Prostate gland (tissue), 2 donors: ENCODE data around the gene FAM53B.

Source experiments
- POLR2AphosphoS5 ChIP-seq: sonication (generic); formaldehyde crosslinking; IDR thresholded peaks from one replicate; pipeline ENCODE4 v1.6.1; 2017; ENCODE audit warnings: antibody characterized with exemption
- TF ChIP-seq, protein P1 (sequence below), 4 experiments: fragments of 200-600 bp in 2 of 4; fragments of 450-650 bp in 2 of 4; sonication (generic) in 2 of 4; IDR thresholded peaks; 1 replicate in 3 of 4; 2 replicates in 1 of 4; pipeline ENCODE4 v1.5.1; 2016 to 2019; ENCODE audit warnings: antibody characterized with exemption in 4 of 4, mild to moderate bottlenecking in 2 of 4, moderate library complexity in 2 of 4

DNA sequence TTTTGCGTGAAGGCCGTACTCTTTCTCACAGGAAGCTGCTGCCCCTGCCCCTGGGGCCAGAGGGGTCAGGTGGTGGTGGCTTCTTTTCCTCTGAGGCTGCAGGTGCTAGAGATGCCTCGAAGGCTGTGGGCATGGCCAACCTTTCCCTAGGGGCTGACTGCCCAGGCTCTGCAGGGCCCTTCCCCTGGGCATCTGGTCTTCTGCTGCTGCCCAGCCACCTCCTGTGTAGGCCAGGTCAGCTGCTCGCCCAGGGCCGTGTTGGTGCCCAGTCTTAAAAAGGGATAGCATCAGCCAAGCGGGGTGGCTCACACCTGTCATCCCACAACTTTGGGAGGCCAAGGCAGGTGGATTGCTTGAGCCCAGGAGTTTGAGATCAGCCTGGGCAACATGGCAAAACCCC is 114.3 kb downstream of the FAM53B start:
- TF ChIP-seq, protein P1, sequence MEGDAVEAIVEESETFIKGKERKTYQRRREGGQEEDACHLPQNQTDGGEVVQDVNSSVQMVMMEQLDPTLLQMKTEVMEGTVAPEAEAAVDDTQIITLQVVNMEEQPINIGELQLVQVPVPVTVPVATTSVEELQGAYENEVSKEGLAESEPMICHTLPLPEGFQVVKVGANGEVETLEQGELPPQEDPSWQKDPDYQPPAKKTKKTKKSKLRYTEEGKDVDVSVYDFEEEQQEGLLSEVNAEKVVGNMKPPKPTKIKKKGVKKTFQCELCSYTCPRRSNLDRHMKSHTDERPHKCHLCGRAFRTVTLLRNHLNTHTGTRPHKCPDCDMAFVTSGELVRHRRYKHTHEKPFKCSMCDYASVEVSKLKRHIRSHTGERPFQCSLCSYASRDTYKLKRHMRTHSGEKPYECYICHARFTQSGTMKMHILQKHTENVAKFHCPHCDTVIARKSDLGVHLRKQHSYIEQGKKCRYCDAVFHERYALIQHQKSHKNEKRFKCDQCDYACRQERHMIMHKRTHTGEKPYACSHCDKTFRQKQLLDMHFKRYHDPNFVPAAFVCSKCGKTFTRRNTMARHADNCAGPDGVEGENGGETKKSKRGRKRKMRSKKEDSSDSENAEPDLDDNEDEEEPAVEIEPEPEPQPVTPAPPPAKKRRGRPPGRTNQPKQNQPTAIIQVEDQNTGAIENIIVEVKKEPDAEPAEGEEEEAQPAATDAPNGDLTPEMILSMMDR (IDR thresholded peaks at IDR 0.05): no peak
- no peak for TF ChIP-seq POLR2AphosphoS5
